ENCODE data around the gene NPAS3.
A peak's percentile ranks its signal among the peaks of the same experiment; 100 is the strongest.

NPAS3 gene

DNA sequence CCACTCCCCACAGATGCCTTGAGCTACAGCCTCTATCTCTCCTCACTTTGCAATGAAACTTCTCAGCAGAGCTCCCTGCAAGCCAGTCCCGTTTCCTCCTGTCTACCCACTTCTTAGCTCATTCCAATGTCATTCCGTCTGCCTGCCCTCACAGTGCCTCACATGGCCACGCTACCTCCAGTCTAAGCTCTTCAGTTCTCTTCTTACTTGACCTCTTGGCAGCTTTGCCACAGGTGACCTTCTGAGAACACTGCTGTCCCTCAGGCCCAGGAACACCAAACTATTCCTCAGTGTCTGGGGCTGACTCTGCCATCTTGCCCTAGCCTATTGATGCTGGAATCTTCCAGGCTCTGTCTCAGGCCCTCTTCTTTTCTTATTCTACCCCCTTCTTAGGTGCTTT, 902.1 kb downstream of the NPAS3 start:
- ChIA-PET CTCF (interaction anchor here (0.5 to 2.0 kb wide), 7 partner anchors 48 to 462 kb away, joined by 3 to 15 read pairs (median 5); no protein-coding TSS in a partner anchor), POLR2A (ENCODE audit: low non-redundant PET) (interaction anchor here (0.6 kb wide), 1 partner anchor 60 kb away, joined by 3 read pairs; no protein-coding TSS in a partner anchor)
- H3K27ac ChIP-seq = no peak overlapping the region
- TF ChIP-seq CTCF (conservative IDR thresholded peaks at IDR 0.05; ENCODE audit: low read depth) = no peak
- no peak for DNase-seq (ENCODE audit: low spot score)

DNA sequence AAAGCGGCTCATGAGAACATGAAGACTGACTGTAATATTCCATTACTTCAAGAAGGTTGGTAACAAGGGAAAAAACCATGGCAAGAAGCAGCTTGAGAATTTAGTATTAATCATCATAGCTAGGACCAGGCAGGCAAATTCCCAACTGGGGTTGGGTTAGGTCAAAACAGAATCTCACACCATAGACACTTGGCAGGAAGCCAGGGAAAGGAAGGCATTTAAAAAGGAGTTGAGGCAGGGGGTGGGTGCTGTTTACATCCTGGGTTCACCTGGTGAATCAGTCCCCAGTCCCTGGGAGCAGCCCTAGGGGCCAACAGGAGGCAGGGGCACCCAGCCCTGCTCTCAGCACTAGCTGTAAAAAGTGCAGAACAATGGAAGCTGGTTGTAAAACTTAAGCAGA, 903.6 kb downstream of the NPAS3 start:
- H3K27ac ChIP-seq = no peak overlapping the region
- ChIA-PET CTCF (interaction anchor here (1.4 to 1.6 kb wide), 2 partner anchors 256 to 386 kb away, joined by 6 to 7 read pairs; no protein-coding TSS in a partner anchor), POLR2A (ENCODE audit: low non-redundant PET) (interaction anchor here (0.6 kb wide), 1 partner anchor 81 kb away, joined by 5 read pairs; no protein-coding TSS in a partner anchor)
- DNase-seq (ENCODE audit: low spot score) = peak; percentile 68
- no peak for TF ChIP-seq CTCF (conservative IDR thresholded peaks at IDR 0.05; ENCODE audit: low read depth)

DNA sequence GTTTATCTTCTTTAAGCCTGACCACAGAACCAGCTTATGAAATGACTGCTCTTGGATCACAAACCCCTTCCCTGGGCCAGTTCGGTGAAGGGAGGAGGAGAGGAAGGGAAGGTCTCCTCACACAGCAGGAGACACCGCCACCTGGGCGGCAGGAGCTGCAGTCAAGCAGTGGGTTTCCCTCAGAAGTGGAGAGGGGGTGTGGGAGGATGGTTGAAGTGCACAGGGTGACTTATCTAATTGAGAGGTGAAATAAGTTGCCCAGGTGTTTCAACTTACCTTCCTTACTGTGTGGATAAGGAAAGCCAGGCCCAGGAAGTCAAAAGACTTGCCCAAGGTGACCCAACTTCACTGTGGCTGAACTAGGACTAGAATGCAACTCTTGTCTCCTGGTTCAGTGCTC, 905.4 kb downstream of the NPAS3 start:
- CTCF ChIA-PET = interaction anchor here (0.6 kb wide), 1 partner anchor 254 kb away, joined by 3 read pairs; no protein-coding TSS in a partner anchor
- no peak for DNase-seq (ENCODE audit: low spot score)
- POLR2A ChIA-PET (ENCODE audit: low non-redundant PET) = no interaction called here
- no peak for TF ChIP-seq CTCF (conservative IDR thresholded peaks at IDR 0.05; ENCODE audit: low read depth)
- H3K27ac ChIP-seq = no peak overlapping the region

GRCh38 chr14:33846100-33846824, 907.6 kb downstream of the NPAS3 start:
- ChIA-PET POLR2A (ENCODE audit: low non-redundant PET) (no interaction called here), CTCF (interaction anchor here (0.6 to 0.7 kb wide), 2 partner anchors 44 to 1946 kb away, joined by 3 read pairs; no protein-coding TSS in a partner anchor)
- no peak overlapping the region for H3K27ac ChIP-seq
- no peak for TF ChIP-seq CTCF (conservative IDR thresholded peaks at IDR 0.05; ENCODE audit: low read depth)
- DNase-seq (ENCODE audit: low spot score) = no peak

DNA sequence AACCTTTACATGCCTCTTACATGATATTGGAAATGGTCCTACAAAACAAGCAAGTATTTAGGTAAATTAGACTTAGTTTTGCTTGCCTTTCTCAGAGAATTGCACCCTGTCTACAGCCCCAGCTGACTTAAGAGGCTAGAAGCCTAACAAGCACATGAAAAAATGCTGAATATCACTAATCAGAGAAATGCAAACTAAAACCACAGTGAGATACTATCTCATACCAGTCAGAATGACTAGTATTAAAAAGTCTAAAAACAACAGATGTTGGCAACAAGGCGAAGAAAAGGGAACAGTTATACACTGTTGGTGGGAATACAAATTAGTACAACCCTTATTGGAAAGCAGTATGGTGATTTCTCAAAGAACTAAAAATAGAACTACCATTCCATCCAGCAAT, 908.4 kb downstream of the NPAS3 start:
- DNase-seq (ENCODE audit: low spot score) = no peak
- no peak overlapping the region for H3K27ac ChIP-seq
- TF ChIP-seq CTCF (conservative IDR thresholded peaks at IDR 0.05; ENCODE audit: low read depth) = no peak
- ChIA-PET POLR2A (ENCODE audit: low non-redundant PET) (no interaction called here), CTCF (interaction anchor here (0.6 to 0.7 kb wide), 2 partner anchors 43 to 1947 kb away, joined by 3 read pairs; no protein-coding TSS in a partner anchor)

GRCh38 chr14:33848009-33848408, 909.3 kb downstream of the NPAS3 start:
- no peak for TF ChIP-seq CTCF (conservative IDR thresholded peaks at IDR 0.05; ENCODE audit: low read depth)
- no peak overlapping the region for H3K27ac ChIP-seq
- no peak for DNase-seq (ENCODE audit: low spot score)
- ChIA-PET POLR2A (ENCODE audit: low non-redundant PET) (no interaction called here), CTCF (interaction anchor here (2.7 kb wide), 1 partner anchor 250 kb away, joined by 15 read pairs; no protein-coding TSS in a partner anchor)

Data from RWPE1 (cell line).